IPS-18a (cell line): ENCODE results near the gene WNT16.
"Not testable (repeated sequence)": the region's sequence is repeated elsewhere in the genome, so short reads cannot be mapped to it uniquely, and the experiment has no call there.

Experiments used
- H3K27ac ChIP-seq: one replicate; pipeline ENCODE4 v1.5.1; 2013; ENCODE audit warnings: low read length
- H3K27me3 ChIP-seq: one replicate; pipeline ENCODE4 v1.6.1; 2013; ENCODE audit warnings: mild to moderate bottlenecking, low read length; ENCODE audit not compliant: control insufficient read depth, insufficient read depth
- H3K36me3 ChIP-seq: one replicate; pipeline ENCODE4 v1.6.1; 2013; ENCODE audit warnings: low read depth, low read length; ENCODE audit not compliant: control insufficient read depth
- H3K4me1 ChIP-seq: one replicate; pipeline ENCODE4 v1.6.1; 2013; ENCODE audit warnings: low read depth, low read length; ENCODE audit not compliant: control insufficient read depth
- H3K4me3 ChIP-seq: one replicate; pipeline ENCODE4 v1.5.1; 2013; ENCODE audit warnings: low read length
- H3K9ac ChIP-seq: one replicate; pipeline ENCODE4 v1.6.1; 2013; ENCODE audit warnings: mild to moderate bottlenecking, low read length, moderate library complexity
- H3K9me3 ChIP-seq: one replicate; pipeline ENCODE4 v1.6.1; 2013; ENCODE audit warnings: low read depth, low read length; ENCODE audit not compliant: control insufficient read depth

WNT16 gene, protein sequence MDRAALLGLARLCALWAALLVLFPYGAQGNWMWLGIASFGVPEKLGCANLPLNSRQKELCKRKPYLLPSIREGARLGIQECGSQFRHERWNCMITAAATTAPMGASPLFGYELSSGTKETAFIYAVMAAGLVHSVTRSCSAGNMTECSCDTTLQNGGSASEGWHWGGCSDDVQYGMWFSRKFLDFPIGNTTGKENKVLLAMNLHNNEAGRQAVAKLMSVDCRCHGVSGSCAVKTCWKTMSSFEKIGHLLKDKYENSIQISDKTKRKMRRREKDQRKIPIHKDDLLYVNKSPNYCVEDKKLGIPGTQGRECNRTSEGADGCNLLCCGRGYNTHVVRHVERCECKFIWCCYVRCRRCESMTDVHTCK

DNA sequence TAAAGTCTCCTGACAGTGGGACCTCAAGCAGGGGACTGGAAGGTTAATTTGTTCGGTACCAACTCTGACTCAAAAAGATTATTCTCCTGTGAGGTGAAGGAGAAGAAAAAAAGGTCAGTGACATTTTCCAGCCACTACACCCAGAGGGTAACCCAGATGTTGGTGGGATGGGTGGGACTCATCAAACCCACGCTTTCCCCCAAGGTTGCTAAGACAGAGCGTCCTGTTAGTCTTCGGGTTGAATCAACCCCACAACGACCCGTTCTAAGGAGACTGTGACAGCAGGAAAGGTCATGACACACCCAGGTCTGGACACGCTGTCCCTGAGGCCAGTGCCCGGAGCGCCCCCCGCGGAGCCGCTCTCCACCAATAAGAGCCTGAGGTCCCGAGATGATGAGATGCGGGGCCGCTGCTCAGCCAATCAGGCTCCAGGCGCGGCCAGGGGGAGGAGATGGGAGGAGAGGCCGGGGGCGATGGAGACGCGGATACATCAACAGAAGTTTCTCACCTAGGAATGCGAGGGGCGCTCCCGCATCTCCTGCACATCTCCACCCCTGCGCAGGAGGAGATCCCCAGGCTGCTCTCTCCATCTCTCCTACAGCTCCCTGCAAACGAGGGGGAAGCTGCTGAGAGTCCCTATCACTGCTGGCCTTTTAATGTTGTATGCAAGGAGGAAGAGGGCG, at the start of gene WNT16:
Gene WNT16, plus strand, starts transcription at position 493 of the 683 bp plus-strand sequence. CDS start 293 bp downstream, outside the sequence.
- H3K36me3 ChIP-seq, result no peaks in the 10 kb centered on the region
- H3K27me3 ChIP-seq, result peaks cover 47% of the 10 kb centered on the region
- no peak within 1 kb of the TSS for H3K9ac ChIP-seq
- no peaks in the 10 kb centered on the region for H3K4me1 ChIP-seq
- no peak within 1 kb of the TSS for H3K27ac ChIP-seq
- H3K9me3 ChIP-seq, result no peaks in the 10 kb centered on the region
- H3K4me3 ChIP-seq, result peak within 1 kb of the TSS; percentile 65

DNA sequence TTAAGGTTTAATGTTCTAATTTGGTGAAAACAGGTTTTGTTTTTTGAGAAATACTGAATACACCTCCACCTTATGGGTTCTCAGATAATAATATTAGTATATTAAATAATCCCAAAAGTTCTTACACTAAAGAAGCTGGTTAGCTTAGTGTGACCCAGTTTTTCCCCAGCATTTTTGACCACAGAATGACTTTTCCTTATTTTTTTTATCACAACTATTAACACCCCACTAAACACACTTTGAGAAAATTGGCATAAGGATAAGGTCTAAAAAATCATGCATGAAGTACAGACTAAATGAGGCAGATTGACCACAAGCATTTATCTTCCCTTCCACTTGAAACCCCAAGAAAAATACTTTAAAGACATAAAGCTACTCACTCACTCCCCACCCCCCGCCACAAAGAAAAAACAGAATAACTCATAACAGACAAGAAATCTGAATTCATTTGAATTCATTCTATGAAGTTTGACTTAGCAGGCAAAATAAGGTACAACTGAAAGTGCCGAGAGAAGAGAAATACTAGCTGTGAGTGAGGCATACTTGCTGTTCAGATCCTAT, 49.7 kb upstream of the WNT16 start:
- Histone ChIP-seq H3K27me3 (no peaks in the 10 kb centered on the region), H3K9me3 (no peaks in the 10 kb centered on the region), H3K4me1 (peaks cover 8% of the 10 kb centered on the region), H3K36me3 (no peaks in the 10 kb centered on the region), H3K27ac (no peak overlapping the region), H3K9ac (no peak overlapping the region), H3K4me3 (no peak overlapping the region)

DNA sequence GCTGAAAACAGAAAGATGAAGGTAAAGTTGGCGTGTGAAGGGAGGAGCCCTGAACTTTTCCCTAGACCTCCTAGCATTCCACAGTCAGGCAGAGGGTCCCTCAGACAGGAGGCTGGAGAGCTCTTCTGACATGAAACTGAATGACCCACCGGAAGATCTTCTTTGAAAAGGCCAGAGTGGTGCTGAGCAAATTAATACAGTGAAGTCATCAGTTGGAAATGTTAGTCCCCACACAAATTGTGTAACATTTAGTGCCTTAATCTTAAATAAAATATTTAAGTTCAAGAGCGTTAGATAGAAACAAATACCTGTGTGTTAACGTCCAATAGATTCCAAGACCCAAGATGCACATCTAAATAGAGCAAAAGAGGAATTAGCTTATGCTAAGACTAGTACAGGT, 49.0 kb upstream of the WNT16 start:
- Histone ChIP-seq H3K36me3 (no peaks in the 10 kb centered on the region), H3K27ac (no peak overlapping the region), H3K27me3 (no peaks in the 10 kb centered on the region), H3K4me1 (peaks cover 8% of the 10 kb centered on the region), H3K4me3 (no peak overlapping the region), H3K9me3 (peaks cover 5% of the 10 kb centered on the region), H3K9ac (no peak overlapping the region)

DNA sequence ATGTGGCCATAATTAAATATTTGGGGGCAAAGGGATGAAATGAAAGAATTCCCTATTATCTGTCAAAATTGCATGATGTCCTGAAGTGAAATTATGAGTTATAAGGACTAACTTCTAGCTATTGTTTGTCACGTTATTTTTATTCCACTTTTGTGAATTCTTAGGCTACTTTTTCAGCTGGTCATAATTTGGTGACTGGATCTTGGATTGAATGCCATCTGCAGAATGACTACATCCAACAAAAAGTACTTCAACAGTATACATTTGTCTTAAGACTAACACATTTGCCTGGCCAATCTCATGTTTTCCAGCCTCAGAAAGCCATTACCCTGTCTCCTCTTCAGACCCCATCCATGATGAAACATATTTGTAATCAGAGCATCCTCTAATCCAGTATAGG, 48.1 kb upstream of the WNT16 start:
- Histone ChIP-seq H3K4me1 (peaks cover 8% of the 10 kb centered on the region), H3K36me3 (no peaks in the 10 kb centered on the region), H3K4me3 (no peak overlapping the region), H3K27ac (no peak overlapping the region), H3K9me3 (peaks cover 12% of the 10 kb centered on the region), H3K27me3 (no peaks in the 10 kb centered on the region), H3K9ac (no peak overlapping the region)

DNA sequence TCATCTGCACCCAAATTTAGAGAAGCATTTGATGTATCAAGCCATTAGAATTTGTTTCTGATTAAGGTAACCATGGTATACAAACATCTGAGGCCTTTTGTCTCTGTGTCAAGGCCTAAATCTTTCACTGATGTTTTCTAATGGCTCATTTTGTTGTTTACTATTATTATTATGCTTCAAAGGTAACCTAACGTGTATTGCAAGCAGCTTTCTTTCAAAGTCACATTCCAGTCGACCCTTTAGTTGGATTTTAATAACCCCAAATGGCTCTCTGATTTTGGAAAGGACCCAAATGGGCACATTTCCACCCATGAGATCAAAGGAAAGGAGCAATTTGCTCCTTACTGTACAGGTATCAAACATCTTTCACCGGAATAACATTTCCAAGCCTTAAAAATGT, 46.7 kb upstream of the WNT16 start:
- Histone ChIP-seq H3K9me3 (peaks cover 12% of the 10 kb centered on the region), H3K9ac (no peak overlapping the region), H3K4me1 (peaks cover 8% of the 10 kb centered on the region), H3K4me3 (no peak overlapping the region), H3K27me3 (no peaks in the 10 kb centered on the region), H3K36me3 (no peaks in the 10 kb centered on the region), H3K27ac (no peak overlapping the region)

DNA sequence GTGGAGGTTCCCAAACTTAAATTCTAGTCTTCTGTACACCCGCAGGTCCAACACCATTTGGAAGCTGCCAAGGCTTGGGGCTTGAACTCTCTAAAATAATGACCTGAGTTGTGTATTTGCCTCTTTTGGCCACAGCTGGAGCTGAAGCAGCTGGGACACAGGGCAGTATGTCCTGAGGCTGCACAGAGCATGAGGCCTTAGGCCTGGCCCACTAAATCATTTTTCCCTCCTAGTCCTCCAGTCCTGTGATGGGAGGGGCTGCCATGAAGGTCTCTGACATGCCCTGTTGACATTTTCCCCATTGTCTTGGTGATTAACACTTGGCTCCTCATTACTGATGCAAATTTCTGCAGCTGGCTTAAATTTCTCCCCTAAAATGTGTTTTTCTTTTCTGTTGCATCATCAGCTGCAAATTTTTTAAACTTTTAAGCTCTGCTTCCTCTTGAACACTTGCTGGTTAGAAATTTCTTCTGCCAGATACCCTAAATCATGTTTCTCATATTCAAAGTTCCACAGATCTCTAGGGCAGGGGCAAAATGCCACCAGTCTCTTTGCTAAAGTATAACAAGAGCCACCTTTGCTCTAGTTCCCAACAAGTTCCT, 43.6 kb upstream of the WNT16 start:
- Histone ChIP-seq H3K36me3 (no peaks in the 10 kb centered on the region), H3K4me1 (no peaks in the 10 kb centered on the region), H3K27ac (no peak overlapping the region), H3K9me3 (peaks cover 12% of the 10 kb centered on the region), H3K9ac (no peak overlapping the region), H3K27me3 (no peaks in the 10 kb centered on the region), H3K4me3 (no peak overlapping the region)

DNA sequence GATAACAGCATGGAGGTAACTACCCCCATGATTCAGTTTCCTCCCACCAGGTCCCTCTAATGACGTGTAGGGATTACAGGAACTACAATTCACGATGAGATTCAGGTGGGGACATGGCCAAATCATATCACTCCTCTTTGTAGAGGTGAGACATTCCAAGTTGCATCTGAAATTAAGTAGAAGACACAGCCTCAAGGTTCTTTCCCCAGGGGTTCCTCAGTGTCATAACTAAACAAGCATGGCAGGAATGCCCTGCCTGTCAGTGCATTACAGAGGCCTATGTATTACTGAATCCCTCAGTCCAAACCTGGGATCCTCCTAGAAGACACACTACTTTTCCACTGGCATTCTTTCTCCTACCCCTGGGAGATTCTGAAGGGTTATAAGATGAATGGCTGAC, 42.6 kb upstream of the WNT16 start:
- no peaks in the 10 kb centered on the region for H3K36me3 ChIP-seq
- no peak overlapping the region for H3K9ac ChIP-seq
- no peak overlapping the region for H3K4me3 ChIP-seq
- H3K27me3 ChIP-seq, result no peaks in the 10 kb centered on the region
- no peaks in the 10 kb centered on the region for H3K4me1 ChIP-seq
- peaks cover 12% of the 10 kb centered on the region for H3K9me3 ChIP-seq
- no peak overlapping the region for H3K27ac ChIP-seq

DNA sequence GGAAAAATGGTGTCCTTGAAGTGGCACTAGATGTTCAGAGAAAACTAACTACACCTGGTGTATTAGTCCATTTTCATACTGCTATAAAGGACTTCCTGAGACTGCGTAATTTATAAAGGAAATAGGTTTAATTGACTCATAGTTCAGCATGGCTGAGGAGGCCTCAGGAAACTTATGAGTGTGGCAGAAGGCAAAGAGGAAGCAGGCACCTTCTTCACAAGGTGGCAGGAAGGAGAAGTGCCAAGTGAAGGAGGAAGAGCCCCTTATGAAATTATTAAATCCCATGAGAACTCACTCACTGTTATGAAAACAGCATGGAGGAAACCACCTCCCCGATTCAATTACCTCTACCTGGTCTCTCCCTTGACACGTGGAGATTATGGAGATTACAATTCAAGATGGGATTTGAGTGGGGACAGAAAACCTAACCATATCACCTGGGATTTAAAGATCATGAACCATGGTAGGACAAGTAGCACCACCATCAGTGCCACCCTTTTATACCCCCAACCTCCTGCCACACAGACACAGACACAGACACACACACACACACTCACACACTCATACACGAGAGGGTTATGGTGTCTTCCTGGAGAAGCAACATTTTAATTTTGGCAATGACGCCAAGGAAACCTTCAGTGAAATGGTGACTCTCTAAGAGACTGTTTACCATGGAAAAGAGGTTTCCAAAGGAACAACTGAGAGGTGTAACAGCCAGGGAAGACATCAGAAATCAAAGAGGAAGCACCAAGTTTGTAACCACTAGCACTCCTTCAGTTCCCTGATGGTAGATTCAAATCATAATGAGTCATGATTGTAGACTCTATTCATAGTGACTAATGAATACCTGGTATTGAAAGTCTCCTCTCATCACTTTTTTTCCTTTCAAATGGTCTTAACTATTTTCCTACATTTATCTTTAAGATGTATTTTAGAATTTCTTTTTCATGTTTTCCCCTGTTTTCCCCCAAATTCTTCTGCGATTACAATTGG, 41.8 kb upstream of the WNT16 start:
- Histone ChIP-seq H3K4me1 (no peaks in the 10 kb centered on the region), H3K36me3 (no peaks in the 10 kb centered on the region), H3K27ac (no peak overlapping the region), H3K9me3 (peaks cover 12% of the 10 kb centered on the region), H3K4me3 (no peak overlapping the region), H3K9ac (no peak overlapping the region), H3K27me3 (no peaks in the 10 kb centered on the region)

DNA sequence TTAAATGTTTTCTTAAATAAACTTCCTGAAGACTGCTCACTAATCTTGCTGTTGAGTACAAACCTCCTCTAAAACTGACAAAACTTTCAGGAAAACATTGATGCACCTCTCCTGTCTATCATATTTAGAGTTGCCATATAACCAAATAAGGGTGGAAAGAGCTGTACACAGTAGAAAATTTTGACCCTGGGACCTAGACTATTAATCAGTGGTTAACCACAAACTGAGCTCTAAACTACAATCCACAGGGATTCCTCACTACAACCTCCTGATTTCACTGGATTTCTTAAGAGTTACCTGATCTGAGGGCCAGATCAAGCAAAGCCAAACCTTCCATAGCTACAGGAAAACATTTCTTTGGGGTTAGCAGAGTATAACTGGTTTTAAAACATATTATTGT, 39.9 kb upstream of the WNT16 start:
- no peak overlapping the region for H3K4me3 ChIP-seq
- no peak overlapping the region for H3K27ac ChIP-seq
- H3K36me3 ChIP-seq, result no peaks in the 10 kb centered on the region
- H3K4me1 ChIP-seq, result no peaks in the 10 kb centered on the region
- no peak overlapping the region for H3K9ac ChIP-seq
- peaks cover 12% of the 10 kb centered on the region for H3K9me3 ChIP-seq
- H3K27me3 ChIP-seq, result no peaks in the 10 kb centered on the region

DNA sequence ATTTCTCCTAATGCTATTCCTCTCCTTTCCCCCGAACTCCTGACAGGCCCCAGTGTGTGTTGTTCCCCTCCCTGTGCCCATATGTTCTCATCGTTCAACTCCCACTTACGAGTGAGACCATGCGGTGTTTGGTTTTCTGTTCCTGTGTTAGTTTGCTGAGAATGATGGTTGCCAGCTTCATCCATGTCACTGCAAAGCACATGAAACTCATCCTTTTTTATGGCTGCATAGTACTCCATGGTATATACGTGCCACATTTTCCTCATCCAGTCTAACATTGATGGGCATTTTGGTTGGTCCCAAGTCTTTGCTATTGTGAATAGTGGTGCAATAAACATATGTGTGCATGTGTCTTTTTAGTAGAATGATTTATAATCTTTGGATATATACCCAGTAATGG, 38.9 kb upstream of the WNT16 start:
- not testable (repeated sequence) for H3K27me3 ChIP-seq, H3K9ac ChIP-seq, H3K4me1 ChIP-seq, H3K27ac ChIP-seq, H3K36me3 ChIP-seq, H3K9me3 ChIP-seq, H3K4me3 ChIP-seq
